ENCODE data around the gene ANTKMT. TPM values are rescaled to one million over a fixed set of nuclear protein-coding genes. Genes with fewer than 3 reads are reported as not detected.
"Not testable (repeated sequence)": the region's sequence is repeated elsewhere in the genome, so short reads cannot be mapped to it uniquely, and the experiment has no call there.

Gene ANTKMT
- total RNA-seq, 1 donor from 2014 or later, result 58.0 TPM

DNA sequence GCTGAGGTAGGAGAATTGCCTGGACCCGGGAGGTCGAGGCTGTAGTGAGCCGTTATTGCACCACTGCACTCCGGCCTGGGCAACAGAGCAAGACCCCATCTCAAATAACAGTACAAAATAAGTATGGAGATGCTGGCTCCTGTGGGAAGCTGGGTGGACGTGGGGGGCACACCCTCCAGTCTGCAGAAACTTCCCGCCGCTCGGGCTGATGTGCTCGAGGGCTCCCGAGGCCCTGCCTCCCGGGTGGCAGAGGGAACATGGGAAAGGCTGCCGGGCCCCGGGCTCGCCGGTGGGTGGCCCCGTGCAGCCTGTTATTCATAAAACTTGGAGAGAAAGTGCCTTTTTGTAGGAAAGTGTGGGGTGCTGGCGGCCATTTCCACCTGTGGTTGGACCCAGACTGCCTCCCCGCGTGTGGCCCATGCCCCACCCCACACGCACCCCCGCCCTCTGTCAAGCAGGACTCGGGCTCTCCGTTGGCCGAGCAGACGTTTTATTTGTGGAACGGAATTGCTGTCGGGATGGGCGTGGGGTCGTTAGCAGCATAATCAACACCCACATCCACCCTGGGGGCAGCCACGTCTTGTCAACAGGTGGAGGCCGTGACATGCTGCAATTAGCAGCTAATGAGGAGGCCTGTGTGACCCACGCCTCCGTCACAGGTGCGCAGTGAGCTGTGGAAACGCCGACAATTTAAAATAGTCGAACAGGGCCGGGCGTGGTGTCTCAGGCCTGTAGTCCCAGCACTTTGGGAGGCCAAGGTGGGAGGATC is 27.2 kb downstream of the ANTKMT start:
- no peak overlapping the region for H3K27ac Mint-ChIP-seq
- intact Hi-C loops (cut with micrococcal nuclease), result no loop called here
- ChIA-PET CTCF (no interaction called here), POLR2A (no interaction called here)
- H3K36me3 Mint-ChIP-seq (ENCODE audit: low read depth), result no peaks in the 10 kb centered on the region
- no peaks in the 10 kb centered on the region for H3K27me3 Mint-ChIP-seq
- no peaks in the 10 kb centered on the region for H3K9me3 Mint-ChIP-seq
- DNase-seq, result no peak
- TF ChIP-seq, protein P1, sequence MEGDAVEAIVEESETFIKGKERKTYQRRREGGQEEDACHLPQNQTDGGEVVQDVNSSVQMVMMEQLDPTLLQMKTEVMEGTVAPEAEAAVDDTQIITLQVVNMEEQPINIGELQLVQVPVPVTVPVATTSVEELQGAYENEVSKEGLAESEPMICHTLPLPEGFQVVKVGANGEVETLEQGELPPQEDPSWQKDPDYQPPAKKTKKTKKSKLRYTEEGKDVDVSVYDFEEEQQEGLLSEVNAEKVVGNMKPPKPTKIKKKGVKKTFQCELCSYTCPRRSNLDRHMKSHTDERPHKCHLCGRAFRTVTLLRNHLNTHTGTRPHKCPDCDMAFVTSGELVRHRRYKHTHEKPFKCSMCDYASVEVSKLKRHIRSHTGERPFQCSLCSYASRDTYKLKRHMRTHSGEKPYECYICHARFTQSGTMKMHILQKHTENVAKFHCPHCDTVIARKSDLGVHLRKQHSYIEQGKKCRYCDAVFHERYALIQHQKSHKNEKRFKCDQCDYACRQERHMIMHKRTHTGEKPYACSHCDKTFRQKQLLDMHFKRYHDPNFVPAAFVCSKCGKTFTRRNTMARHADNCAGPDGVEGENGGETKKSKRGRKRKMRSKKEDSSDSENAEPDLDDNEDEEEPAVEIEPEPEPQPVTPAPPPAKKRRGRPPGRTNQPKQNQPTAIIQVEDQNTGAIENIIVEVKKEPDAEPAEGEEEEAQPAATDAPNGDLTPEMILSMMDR (IDR thresholded peaks at IDR 0.05), result no peak
- H3K4me3 Mint-ChIP-seq, result no peak overlapping the region
- no peaks in the 10 kb centered on the region for H3K4me1 Mint-ChIP-seq
- no peak for ATAC-seq (ENCODE audit: low read depth)

DNA sequence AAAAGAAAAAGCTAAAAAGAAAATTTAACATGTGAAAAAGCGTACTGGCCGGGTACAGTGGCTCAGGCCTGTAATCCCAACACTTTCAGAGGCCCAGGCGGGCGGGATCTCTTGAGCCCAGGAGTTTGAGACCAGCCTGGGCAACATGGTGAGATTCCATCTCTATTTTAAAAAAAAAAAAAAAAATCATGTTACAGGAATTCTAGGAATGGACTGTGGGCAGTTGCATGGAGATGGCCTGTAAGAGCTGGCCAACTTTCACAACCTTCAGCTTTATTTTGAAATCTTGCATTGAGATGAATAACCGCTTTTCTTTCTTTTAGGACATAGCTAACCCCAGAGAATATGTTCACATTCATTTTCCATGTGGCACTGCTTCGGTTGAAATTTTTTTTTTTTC is 28.1 kb downstream of the ANTKMT start:
- Mint-ChIP-seq H3K36me3 (ENCODE audit: low read depth) (no peaks in the 10 kb centered on the region), H3K27ac (no peak overlapping the region), H3K4me3 (no peak overlapping the region), H3K4me1 (no peaks in the 10 kb centered on the region), H3K9me3 (no peaks in the 10 kb centered on the region), H3K27me3 (no peaks in the 10 kb centered on the region)
- DNase-seq (no peak), ATAC-seq (ENCODE audit: low read depth) (no peak)
- CTCF ChIA-PET, result no interaction called here
- intact Hi-C loops (cut with micrococcal nuclease), result no loop called here
- POLR2A ChIA-PET, result no interaction called here
- TF ChIP-seq, protein P1 (IDR thresholded peaks at IDR 0.05), result no peak

DNA sequence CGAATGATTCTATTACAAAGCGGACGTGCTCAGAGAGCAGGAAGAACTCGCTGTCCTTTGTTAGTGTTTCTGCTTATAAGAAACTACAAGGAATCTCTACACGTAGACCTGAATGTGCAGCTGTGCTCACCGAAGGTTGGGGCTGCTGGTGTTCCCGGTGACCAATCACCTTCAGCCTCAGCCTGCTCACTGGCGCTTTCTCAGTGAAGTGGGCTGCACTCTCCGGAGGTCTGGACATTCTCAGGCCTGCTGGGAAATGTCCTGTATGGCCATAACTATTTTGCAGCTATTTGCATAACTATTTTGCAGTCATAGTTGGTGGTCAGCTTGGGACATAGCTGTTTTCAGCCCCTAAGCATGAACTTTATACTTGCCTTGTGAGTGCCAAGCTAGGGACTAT is 29.5 kb downstream of the ANTKMT start:
- ATAC-seq (ENCODE audit: low read depth), result no peak
- H3K4me3 Mint-ChIP-seq, result no peak overlapping the region
- no peaks in the 10 kb centered on the region for H3K27me3 Mint-ChIP-seq
- peaks cover 6% of the 10 kb centered on the region for H3K4me1 Mint-ChIP-seq
- TF ChIP-seq, protein P1 (IDR thresholded peaks at IDR 0.05), result no peak
- no peak for DNase-seq
- ChIA-PET CTCF (no interaction called here), POLR2A (no interaction called here)
- H3K9me3 Mint-ChIP-seq, result no peaks in the 10 kb centered on the region
- H3K27ac Mint-ChIP-seq, result no peak overlapping the region
- H3K36me3 Mint-ChIP-seq (ENCODE audit: low read depth), result no peaks in the 10 kb centered on the region
- intact Hi-C loops (cut with micrococcal nuclease), result no loop called here

DNA sequence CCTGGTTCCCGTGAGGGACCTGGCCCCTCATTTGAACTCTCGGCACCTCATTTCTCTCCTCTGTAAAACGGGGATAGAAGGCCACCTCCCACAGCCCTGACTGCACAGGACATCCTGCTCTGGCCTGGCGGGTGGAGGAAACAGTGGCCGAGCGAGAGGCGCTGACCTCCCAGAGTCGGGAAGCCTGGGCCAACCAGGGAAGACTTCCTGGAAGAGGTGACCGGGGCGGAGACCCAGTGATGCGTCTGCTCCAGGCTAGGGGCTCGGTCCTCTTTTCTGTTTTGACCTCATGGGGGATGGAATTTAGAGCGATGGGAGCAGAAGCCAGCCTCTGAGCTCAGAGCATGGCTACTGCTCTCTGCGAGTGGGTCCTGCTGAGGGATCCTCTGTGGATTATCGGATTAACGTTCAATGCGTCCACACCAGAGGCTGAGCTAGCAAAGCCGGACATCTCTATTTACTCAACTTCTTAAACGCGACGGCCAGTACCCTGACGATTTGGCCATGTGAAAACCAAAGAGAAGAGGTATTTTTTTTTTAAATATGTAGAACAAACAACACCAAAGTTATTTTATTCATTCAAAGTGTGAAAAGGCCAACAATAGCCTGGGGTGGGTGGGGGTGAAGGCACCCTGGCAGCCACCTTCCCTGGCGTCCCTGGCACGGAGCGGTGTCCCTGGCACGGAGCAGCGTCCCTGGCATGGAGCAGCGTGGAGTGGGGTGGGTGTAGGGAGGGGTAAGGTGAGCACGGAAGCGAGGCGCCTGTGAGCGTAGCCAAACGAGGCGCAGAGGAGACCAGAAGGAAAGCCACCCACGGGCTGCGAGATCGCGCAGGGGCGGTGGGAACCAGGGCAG is 30.4 kb downstream of the ANTKMT start:
- intact Hi-C loops (cut with micrococcal nuclease), result no loop called here
- Mint-ChIP-seq H3K36me3 (ENCODE audit: low read depth) (no peaks in the 10 kb centered on the region), H3K4me3 (no peak overlapping the region), H3K4me1 (peaks cover 6% of the 10 kb centered on the region), H3K27me3 (peaks cover 2% of the 10 kb centered on the region), H3K9me3 (no peaks in the 10 kb centered on the region), H3K27ac (no peak overlapping the region)
- CTCF ChIA-PET, result no interaction called here
- TF ChIP-seq, protein P1 (IDR thresholded peaks at IDR 0.05), result no peak
- POLR2A ChIA-PET, result no interaction called here
- no peak for ATAC-seq (ENCODE audit: low read depth)
- no peak for DNase-seq

DNA sequence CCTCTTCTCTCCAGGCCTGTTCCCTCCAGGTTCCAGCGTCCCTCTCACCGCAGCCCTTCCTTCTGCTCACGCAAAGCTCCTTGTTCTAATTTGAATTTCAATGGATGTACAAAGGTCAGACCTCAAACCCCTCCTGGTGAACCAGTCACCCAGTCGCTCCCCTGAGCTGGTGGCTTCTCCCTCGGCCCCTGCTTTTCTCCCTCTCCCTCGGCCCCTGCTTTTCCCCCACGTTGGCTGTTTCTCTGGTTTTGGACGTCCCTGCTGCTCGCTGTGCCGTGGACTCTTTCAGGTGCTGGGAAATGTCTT is 31.0 kb downstream of the ANTKMT start:
- Mint-ChIP-seq H3K36me3 (ENCODE audit: low read depth) (no peaks in the 10 kb centered on the region), H3K9me3 (no peaks in the 10 kb centered on the region), H3K27me3 (peaks cover 3% of the 10 kb centered on the region), H3K4me3 (no peak overlapping the region), H3K4me1 (peaks cover 6% of the 10 kb centered on the region), H3K27ac (no peak overlapping the region)
- ChIA-PET CTCF (no interaction called here), POLR2A (no interaction called here)
- ATAC-seq (ENCODE audit: low read depth) (no peak), DNase-seq (no peak)
- intact Hi-C loops (cut with micrococcal nuclease), result no loop called here
- TF ChIP-seq, protein P1 (IDR thresholded peaks at IDR 0.05), result no peak

DNA sequence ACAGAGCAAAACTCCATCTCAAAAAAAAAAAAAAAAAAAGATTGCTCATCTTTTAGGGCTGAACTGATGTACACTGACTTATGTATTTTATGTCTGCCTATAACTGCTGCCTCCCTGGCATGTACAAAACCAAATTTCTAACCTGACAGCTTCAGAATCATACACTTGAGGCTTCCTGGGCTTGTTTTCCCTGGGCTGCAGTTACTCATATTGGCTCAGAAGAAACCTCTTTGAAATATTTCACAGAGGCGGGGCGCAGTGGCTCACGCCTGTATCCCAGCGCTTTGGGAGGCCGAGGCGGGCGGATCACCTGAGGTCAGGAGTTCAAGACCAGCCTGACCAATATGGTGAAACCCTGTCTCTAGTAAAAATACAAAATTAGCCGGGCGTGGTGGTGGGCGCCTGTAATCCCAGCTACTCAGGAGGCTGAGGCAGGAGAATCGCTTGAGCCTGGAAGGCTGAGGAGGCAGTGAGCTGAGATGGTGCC is 33.2 kb downstream of the ANTKMT start:
- CTCF ChIA-PET; H3K27ac Mint-ChIP-seq; intact Hi-C loops (cut with micrococcal nuclease); H3K27me3 Mint-ChIP-seq; H3K9me3 Mint-ChIP-seq; H3K4me3 Mint-ChIP-seq; H3K4me1 Mint-ChIP-seq; H3K36me3 Mint-ChIP-seq (ENCODE audit: low read depth); DNase-seq; ATAC-seq (ENCODE audit: low read depth); POLR2A ChIA-PET: not testable (repeated sequence)

Data from activated B cell treated with CpG ODN at 0.5 μM for 24 hours (primary cell).